Spleen (tissue), 11 donors: ENCODE results near the gene ESYT3. TPM values are rescaled to one million over a fixed set of nuclear protein-coding genes. Genes with fewer than 3 reads are reported as not detected.
A peak's percentile ranks its signal among the peaks of the same experiment; 100 is the strongest.

ENCODE experiments used
- DNase-seq: peaks from one replicate; pipeline ENCODE4 v3.0.0-alpha.2; 2020
- H3K27ac ChIP-seq, 8 donors: fragments of 200-600 bp; sonication (generic) in 7 of 8; 1 replicate in 4 of 8; 2 replicates in 4 of 8; pipeline versions ENCODE4 v1.5.0 to v1.8.0; 2016 to 2021; ENCODE audit warnings: inconsistent platforms in 4 of 8, mild to moderate bottlenecking in 4 of 8, moderate library complexity in 1 of 8
- H3K27me3 ChIP-seq, 7 donors: fragments of 200-600 bp; sonication (generic) in 6 of 7; replicated peaks in 1 of 7; 1 replicate in 4 of 7; 2 replicates in 3 of 7; pipeline versions ENCODE4 v1.5.0 to v1.8.0; 2016 to 2021; ENCODE audit warnings: inconsistent platforms in 3 of 7, mild to moderate bottlenecking in 1 of 7
- H3K36me3 ChIP-seq, 6 donors: fragments of 200-600 bp; sonication (generic) in 5 of 6; 1 replicate in 4 of 6; 2 replicates in 2 of 6; pipeline versions ENCODE4 v1.5.0 to v1.8.0; 2016 to 2021; ENCODE audit warnings: inconsistent platforms in 2 of 6
- H3K4me1 ChIP-seq, 6 donors: fragments of 200-600 bp; sonication (generic) in 5 of 6; 1 replicate in 3 of 6; 2 replicates in 3 of 6; pipeline versions ENCODE4 v1.5.0 to v1.8.0; 2016 to 2021; ENCODE audit warnings: inconsistent platforms in 3 of 6
- H3K4me3 ChIP-seq, 8 donors: fragments of 200-600 bp; sonication (generic) in 7 of 8; 1 replicate in 4 of 8; 2 replicates in 4 of 8; pipeline versions ENCODE4 v1.5.0 to v1.8.0; 2016 to 2021; ENCODE audit warnings: inconsistent platforms in 4 of 8, mild to moderate bottlenecking in 4 of 8, moderate library complexity in 2 of 8
- H3K9me3 ChIP-seq, 8 donors: fragments of 200-600 bp; sonication (generic) in 7 of 8; 1 replicate in 4 of 8; 2 replicates in 4 of 8; pipeline versions ENCODE4 v1.5.0 to v1.8.0; 2016 to 2021; ENCODE audit warnings: inconsistent platforms in 4 of 8
- CTCF ChIP-seq, 11 experiments: fragments of 200-600 bp in 7 of 11; fragments of 450-650 bp in 4 of 11; sonication (generic) in 4 of 11; IDR thresholded peaks in 8 of 11; conservative IDR thresholded peaks in 3 of 11; 1 replicate in 7 of 11; 2 replicates in 4 of 11; pipeline versions ENCODE4 v1.4.0 to v1.8.0; 2016 to 2021; ENCODE audit warnings: antibody characterized with exemption in 11 of 11, inconsistent platforms in 4 of 11, mild to moderate bottlenecking in 1 of 11
- POLR2A ChIP-seq, 3 donors: fragments of 450-650 bp; IDR thresholded peaks; one replicate each; pipeline ENCODE4 v1.5.1; 2017; ENCODE audit warnings: antibody characterized with exemption in 3 of 3, mild to moderate bottlenecking in 1 of 3
- POLR2AphosphoS5 ChIP-seq, 3 donors: sonication (generic); formaldehyde crosslinking; IDR thresholded peaks; one replicate each; pipeline ENCODE4 v1.5.1; 2017; ENCODE audit warnings: antibody characterized with exemption in 3 of 3
- WGBS, 5 donors: extraction: QIAGEN DNeasy Blood & Tissue Kit in 3 of 5; methylation state at CpG; one replicate each; pipeline versions ENCODE4 v1.1.5 to v1.1.7; 2013 to 2018; 5-methylcytosine and 5-hydroxymethylcytosine counted together
- intact Hi-C: fragments of 100-400 bp; cut with DNase I; formaldehyde crosslinking; loops from one replicate; pipeline ENCODE4 v1.15.0; 2023; ENCODE audit warnings: low total_unique reads
- polyA plus RNA-seq, 3 donors: library from polyadenylated mRNA; stranded (reverse); fragments of 200-250 nt; gene quantifications; one replicate each; pipeline ENCODE4 v1.2.1, GENCODE V29; 2013
- total RNA-seq, 7 donors: library from RNA; depleted of rRNA in 3 of 7; stranded (reverse); fragments of >200 nt in 3 of 7; fragmentation: NEBNext Ultra II Directional in 4 of 7; extraction: Animal tissue kit (Norgen Biotek cat#: 25700) in 4 of 7; gene quantifications; one replicate each; pipeline versions ENCODE4 v1.1.0 to v1.2.1, GENCODE V29; 2016 to 2021
- donor health status: healthy with polysubstance abuse.
- donor health status: DM: no; HTN: no; CAD: no; lungs with moderate emphysema.
- donor health status: DM: no; HTN: no; CAD: no.
- donor health status: Bipolar disorder and iron deficiency.
- donor health status: healthy.
- donor health status: DM: no; HTN: no; CAD: no.
- donor health status: DM: yes; HTN: yes; CAD: no.

The ESYT3 gene
- total and polyA plus RNA-seq, 10 donors: 0.02 TPM; not detected in 9

- H3K27me3 ChIP-seq: peaks cover 0 to 16% (median 0%) of the 10 kb centered on the region in 7 donors
- H3K4me1 ChIP-seq: peaks cover 0 to 4% (median 0%) of the 10 kb centered on the region in 6 donors
- no peak for TF ChIP-seq CTCF (IDR thresholded peaks at IDR 0.05 in 8 of 11, conservative IDR thresholded peaks at IDR 0.05 in 3 of 11)
- no peak for TF ChIP-seq POLR2AphosphoS5 (IDR thresholded peaks at IDR 0.05)
- TF ChIP-seq POLR2A (IDR thresholded peaks at IDR 0.05): no peak
- no peaks in the 10 kb centered on the region for H3K36me3 ChIP-seq
- H3K27ac ChIP-seq: peak overlapping the region in 4 of 8 donors; percentile 15 to 64 (median 52)
- no peak overlapping the region for H3K4me3 ChIP-seq
- H3K9me3 ChIP-seq: no peaks in the 10 kb centered on the region
- intact Hi-C loops: no loop called here
- DNase-seq: peak; percentile 42
- WGBS, 5 donors: 81 to 88% (median 83%) methylated on average over 9 of the region's 9 CpGs
Observed at GRCh38 chr3:138389841-138390581, 44.4 kb upstream of the ESYT3 start.

GRCh38 chr3:138390582-138390932, 43.9 kb upstream of the ESYT3 start:
- Histone ChIP-seq H3K4me3 (no peak overlapping the region), H3K36me3 (no peaks in the 10 kb centered on the region), H3K27ac (peak overlapping the region in 3 of 8 donors; percentile 33 to 64 (median 61)), H3K27me3 (peaks cover 0 to 15% (median 0%) of the 10 kb centered on the region in 7 donors), H3K9me3 (no peaks in the 10 kb centered on the region), H3K4me1 (peaks cover 0 to 4% (median 0%) of the 10 kb centered on the region in 6 donors)
- 84 to 96% (median 95%) methylated on average over 2 of the region's 2 CpGs for WGBS, 5 donors
- TF ChIP-seq POLR2AphosphoS5 (IDR thresholded peaks at IDR 0.05) (no peak), POLR2A (IDR thresholded peaks at IDR 0.05) (no peak), CTCF (IDR thresholded peaks at IDR 0.05 in 8 of 11, conservative IDR thresholded peaks at IDR 0.05 in 3 of 11) (no peak)
- intact Hi-C loops: no loop called here
- peak; percentile 43 for DNase-seq

- Histone ChIP-seq H3K27ac (no peak overlapping the region), H3K36me3 (no peaks in the 10 kb centered on the region), H3K27me3 (peaks cover 0 to 16% (median 0%) of the 10 kb centered on the region in 7 donors), H3K9me3 (no peaks in the 10 kb centered on the region), H3K4me3 (no peak overlapping the region), H3K4me1 (peaks cover 0 to 4% (median 0%) of the 10 kb centered on the region in 6 donors)
- no peak for TF ChIP-seq POLR2AphosphoS5 (IDR thresholded peaks at IDR 0.05)
- no peak for TF ChIP-seq CTCF (IDR thresholded peaks at IDR 0.05 in 8 of 11, conservative IDR thresholded peaks at IDR 0.05 in 3 of 11)
- TF ChIP-seq POLR2A (IDR thresholded peaks at IDR 0.05): no peak
- 81 to 92% (median 90%) methylated on average over 4 of the region's 4 CpGs for WGBS, 5 donors
- intact Hi-C loops: no loop called here
- no peak for DNase-seq
Observed at GRCh38 chr3:138394156-138394555, 40.3 kb upstream of the ESYT3 start.

GRCh38 chr3:138394686-138395085, 39.7 kb upstream of the ESYT3 start:
- intact Hi-C loops: no loop called here
- Histone ChIP-seq H3K9me3 (no peaks in the 10 kb centered on the region), H3K4me3 (no peak overlapping the region), H3K36me3 (peaks cover 0 to 2% (median 0%) of the 10 kb centered on the region in 6 donors), H3K4me1 (peaks cover 0 to 4% (median 0%) of the 10 kb centered on the region in 6 donors), H3K27ac (no peak overlapping the region), H3K27me3 (peaks cover 0 to 13% (median 0%) of the 10 kb centered on the region in 7 donors)
- 93 to 99% (median 95%) methylated on average over 5 of the region's 5 CpGs for whole genome bisulfite sequencing, 5 donors
- no peak for TF ChIP-seq POLR2A (IDR thresholded peaks at IDR 0.05)
- no peak for TF ChIP-seq POLR2AphosphoS5 (IDR thresholded peaks at IDR 0.05)
- TF ChIP-seq CTCF (IDR thresholded peaks at IDR 0.05 in 8 of 11, conservative IDR thresholded peaks at IDR 0.05 in 3 of 11): no peak
- DNase-seq: no peak
